Thyroid gland (tissue), 4 donors: Measurements from ENCODE around the gene PAPPA2. TPM values are rescaled to one million over a fixed set of nuclear protein-coding genes. Genes with fewer than 3 reads are reported as not detected.

Source experiments
- DNase-seq, 2 donors: peaks; one replicate each; pipeline ENCODE4 v3.0.0-alpha.2; 2019
- H3K27ac ChIP-seq, 3 donors: fragments of 200-600 bp; sonication (generic); 1 replicate in 2 of 3; 2 replicates in 1 of 3; pipeline ENCODE4 v1.5.1; 2016 to 2019; ENCODE audit warnings: mild to moderate bottlenecking in 1 of 3, moderate library complexity in 1 of 3
- H3K27me3 ChIP-seq: fragments of 200-600 bp; sonication (generic); one replicate; pipeline ENCODE4 v1.5.1; 2019
- H3K36me3 ChIP-seq, 2 donors: fragments of 200-600 bp; sonication (generic); one replicate each; pipeline ENCODE4 v1.5.1; 2016 to 2019
- H3K4me1 ChIP-seq, 2 donors: fragments of 200-600 bp; sonication (generic); one replicate each; pipeline ENCODE4 v1.5.1; 2017 to 2019
- H3K4me3 ChIP-seq, 3 donors: fragments of 200-600 bp; sonication (generic); replicated peaks in 1 of 3; 1 replicate in 2 of 3; 2 replicates in 1 of 3; pipeline ENCODE4 v1.5.1; 2016; ENCODE audit warnings: mild to moderate bottlenecking in 1 of 3
- H3K9me3 ChIP-seq: fragments of 200-600 bp; sonication (generic); one replicate; pipeline ENCODE4 v1.5.1; 2017
- POLR2A ChIP-seq, 2 donors: fragments of 450-650 bp; IDR thresholded peaks; one replicate each; pipeline ENCODE4 v1.6.1; 2017; ENCODE audit warnings: antibody characterized with exemption in 2 of 2, mild to moderate bottlenecking in 2 of 2, moderate library complexity in 1 of 2
- WGBS, 2 donors: methylation state at CpG; one replicate each; pipeline ENCODE4 v1.1.5; 2017; 5-methylcytosine and 5-hydroxymethylcytosine counted together
- intact Hi-C: fragments of 100-400 bp; cut with DNase I; formaldehyde crosslinking; loops from one replicate; pipeline ENCODE4 v1.15.1; 2023
- total RNA-seq, 4 donors: library from RNA; depleted of rRNA; stranded (reverse); fragments of >200 nt; gene quantifications; one replicate each; pipeline ENCODE4 v1.2.3, GENCODE V29; 2016
- TF ChIP-seq, protein P1 (sequence below), 6 experiments: fragments of 200-600 bp in 3 of 6; fragments of 450-650 bp in 3 of 6; sonication (generic) in 3 of 6; IDR thresholded peaks; one replicate each; pipeline ENCODE4 v1.5.1; 2016 to 2019; ENCODE audit warnings: antibody characterized with exemption in 6 of 6, mild to moderate bottlenecking in 2 of 6, inconsistent platforms in 1 of 6, moderate library complexity in 1 of 6

Gene PAPPA2
- total RNA-seq, 4 donors from 2014 or later = 1.1 to 2.7 (median 1.6) TPM

DNA sequence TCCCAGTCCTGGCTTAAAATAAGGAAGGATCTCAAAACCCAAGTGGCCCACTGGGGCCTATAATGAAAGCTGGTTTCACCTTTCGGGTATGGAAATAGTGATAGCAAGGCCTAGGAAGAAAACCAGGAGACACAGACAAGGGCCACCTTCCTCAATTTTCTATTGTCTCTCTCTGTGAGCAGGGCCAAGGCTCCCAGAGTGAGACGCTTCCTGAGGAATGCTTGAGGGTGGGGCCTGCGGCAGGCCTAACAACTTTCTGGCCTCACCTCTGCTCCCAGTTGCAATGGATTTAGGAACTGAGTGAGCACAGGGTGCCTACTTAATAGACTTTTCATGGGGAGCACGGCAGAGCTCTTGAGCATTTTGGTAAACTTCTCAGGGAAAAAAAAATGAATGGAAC is 400.6 kb downstream of the PAPPA2 start:
- Histone ChIP-seq H3K27me3 (no peaks in the 10 kb centered on the region), H3K27ac (no peak overlapping the region), H3K4me1 (no peaks in the 10 kb centered on the region), H3K36me3 (no peaks in the 10 kb centered on the region), H3K4me3 (no peak overlapping the region), H3K9me3 (no peaks in the 10 kb centered on the region)
- no peak for DNase-seq
- 76 to 89% methylated on average over 4 of the region's 4 CpGs for WGBS, 2 donors
- intact Hi-C loops = no loop called here
- no peak for TF ChIP-seq POLR2A (IDR thresholded peaks at IDR 0.05)
- TF ChIP-seq, protein P1, sequence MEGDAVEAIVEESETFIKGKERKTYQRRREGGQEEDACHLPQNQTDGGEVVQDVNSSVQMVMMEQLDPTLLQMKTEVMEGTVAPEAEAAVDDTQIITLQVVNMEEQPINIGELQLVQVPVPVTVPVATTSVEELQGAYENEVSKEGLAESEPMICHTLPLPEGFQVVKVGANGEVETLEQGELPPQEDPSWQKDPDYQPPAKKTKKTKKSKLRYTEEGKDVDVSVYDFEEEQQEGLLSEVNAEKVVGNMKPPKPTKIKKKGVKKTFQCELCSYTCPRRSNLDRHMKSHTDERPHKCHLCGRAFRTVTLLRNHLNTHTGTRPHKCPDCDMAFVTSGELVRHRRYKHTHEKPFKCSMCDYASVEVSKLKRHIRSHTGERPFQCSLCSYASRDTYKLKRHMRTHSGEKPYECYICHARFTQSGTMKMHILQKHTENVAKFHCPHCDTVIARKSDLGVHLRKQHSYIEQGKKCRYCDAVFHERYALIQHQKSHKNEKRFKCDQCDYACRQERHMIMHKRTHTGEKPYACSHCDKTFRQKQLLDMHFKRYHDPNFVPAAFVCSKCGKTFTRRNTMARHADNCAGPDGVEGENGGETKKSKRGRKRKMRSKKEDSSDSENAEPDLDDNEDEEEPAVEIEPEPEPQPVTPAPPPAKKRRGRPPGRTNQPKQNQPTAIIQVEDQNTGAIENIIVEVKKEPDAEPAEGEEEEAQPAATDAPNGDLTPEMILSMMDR (IDR thresholded peaks at IDR 0.05) = no peak

DNA sequence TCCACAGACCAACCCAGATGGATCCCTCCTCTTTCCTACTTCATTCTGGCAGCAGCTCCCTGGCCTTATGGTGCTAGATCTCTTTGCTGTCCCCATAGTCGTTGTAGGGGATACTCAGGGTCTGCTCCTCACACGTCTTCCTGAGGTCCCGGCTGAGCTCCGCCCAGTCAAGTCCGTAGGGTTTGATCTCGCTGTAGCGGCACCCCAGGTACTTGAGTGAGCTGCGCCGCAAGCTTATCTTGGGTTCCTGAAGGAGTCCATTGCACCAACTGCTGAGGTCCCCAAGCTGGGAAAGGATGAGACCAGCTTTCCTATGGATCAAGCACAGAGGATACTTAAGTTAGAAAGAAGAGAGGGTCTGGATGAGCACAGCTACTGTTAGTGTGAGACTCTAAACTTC is 401.2 kb downstream of the PAPPA2 start:
- no peak overlapping the region for H3K27ac ChIP-seq
- H3K9me3 ChIP-seq = no peaks in the 10 kb centered on the region
- no peak for DNase-seq
- H3K4me1 ChIP-seq = no peaks in the 10 kb centered on the region
- no peak overlapping the region for H3K4me3 ChIP-seq
- no peaks in the 10 kb centered on the region for H3K36me3 ChIP-seq
- intact Hi-C loops = no loop called here
- TF ChIP-seq POLR2A (IDR thresholded peaks at IDR 0.05) = no peak
- TF ChIP-seq, protein P1 (IDR thresholded peaks at IDR 0.05) = no peak
- H3K27me3 ChIP-seq = no peaks in the 10 kb centered on the region
- 87 to 93% methylated on average over 9 of the region's 9 CpGs for WGBS, 2 donors

- H3K9me3 ChIP-seq = no peaks in the 10 kb centered on the region
- H3K27ac ChIP-seq = no peak overlapping the region
These were observed 403.2 kb downstream of the PAPPA2 start for GRCh38 chr1:176866011-176866714.

DNA sequence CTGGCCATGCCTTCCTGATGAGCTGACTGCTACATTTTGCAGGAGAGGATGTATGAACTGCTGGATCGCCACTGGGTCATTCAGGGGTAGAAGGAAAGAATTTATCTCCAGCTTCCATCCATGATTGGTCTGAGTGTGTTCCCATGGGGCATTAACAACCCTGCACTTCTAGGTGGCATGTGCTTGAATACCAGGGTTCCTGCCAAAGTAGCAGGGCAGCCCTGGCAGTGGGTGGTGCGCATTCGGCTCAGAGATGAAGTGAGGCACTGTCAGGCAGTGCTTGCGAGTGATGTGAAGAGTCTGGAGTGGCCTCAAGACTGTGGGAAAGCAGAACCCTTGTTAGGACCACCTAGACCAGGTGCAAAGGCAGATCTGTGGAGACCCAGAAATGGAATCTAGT is 406.6 kb downstream of the PAPPA2 start:
- TF ChIP-seq, protein P1 (IDR thresholded peaks at IDR 0.05) = no peak
- no peak for TF ChIP-seq POLR2A (IDR thresholded peaks at IDR 0.05)
- H3K27me3 ChIP-seq = no peaks in the 10 kb centered on the region
- no peaks in the 10 kb centered on the region for H3K4me1 ChIP-seq
- WGBS, 2 donors = 81 to 88% methylated on average over 4 of the region's 4 CpGs
- DNase-seq = no peak
- intact Hi-C loops = no loop called here
- no peaks in the 10 kb centered on the region for H3K36me3 ChIP-seq
- H3K27ac ChIP-seq = no peak overlapping the region
- no peak overlapping the region for H3K4me3 ChIP-seq
- H3K9me3 ChIP-seq = no peaks in the 10 kb centered on the region

More at GRCh38 chr1:176866011-176866714, 403.2 kb downstream of the PAPPA2 start:
- TF ChIP-seq, protein P1 (IDR thresholded peaks at IDR 0.05) = no peak
- no peak for TF ChIP-seq POLR2A (IDR thresholded peaks at IDR 0.05)
- no peak for DNase-seq
- no peaks in the 10 kb centered on the region for H3K36me3 ChIP-seq
- H3K4me3 ChIP-seq = no peak overlapping the region
- no peaks in the 10 kb centered on the region for H3K27me3 ChIP-seq
- intact Hi-C loops = no loop called here
- WGBS, 2 donors = 82 to 93% methylated on average over 1 of the region's 1 CpG
- no peaks in the 10 kb centered on the region for H3K4me1 ChIP-seq

GRCh38 chr1:176876966-176877515 is 414.1 kb downstream of the PAPPA2 start:
- intact Hi-C loops = no loop called here
- Histone ChIP-seq H3K4me3 (no peak overlapping the region), H3K27ac (no peak overlapping the region), H3K4me1 (no peaks in the 10 kb centered on the region), H3K27me3 (no peaks in the 10 kb centered on the region), H3K9me3 (no peaks in the 10 kb centered on the region), H3K36me3 (no peaks in the 10 kb centered on the region)
- 84 to 90% methylated on average over 4 of the region's 4 CpGs for WGBS, 2 donors
- TF ChIP-seq, protein P1 (IDR thresholded peaks at IDR 0.05) = no peak
- no peak for TF ChIP-seq POLR2A (IDR thresholded peaks at IDR 0.05)
- DNase-seq = no peak
